ENCODE measurements around the gene MAST1. TPM values are rescaled to one million over a fixed set of nuclear protein-coding genes. Genes with fewer than 3 reads are reported as not detected.
"Not testable (repeated sequence)": the region's sequence is repeated elsewhere in the genome, so short reads cannot be mapped to it uniquely, and the experiment has no call there.

The MAST1 gene
- total and polyA plus RNA-seq, 4 donors = 0.08 to 0.54 (median 0.23) TPM

DNA sequence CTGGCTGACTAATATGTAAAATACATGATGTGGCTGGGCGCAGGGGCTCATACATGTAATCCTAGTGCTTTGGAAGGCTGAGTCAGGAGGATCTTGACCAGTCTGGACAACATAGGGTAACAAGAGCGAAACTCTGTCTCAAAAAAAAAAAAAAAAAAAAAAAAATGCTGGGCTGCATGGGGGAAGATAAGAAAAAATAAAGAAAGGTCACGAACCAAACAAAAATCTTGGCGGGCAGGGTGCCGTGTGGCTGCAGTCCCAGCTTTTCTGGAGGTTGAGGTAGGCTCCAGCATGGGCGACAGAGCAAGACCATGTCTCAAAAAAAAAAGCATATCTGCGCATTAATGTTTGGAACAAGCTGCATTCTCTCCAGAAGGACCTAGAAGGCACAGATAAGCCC, 23.2 kb upstream of the MAST1 start:
- peaks cover 0 to 3% (median 1%) of the 10 kb centered on the region in 4 donors for H3K36me3 ChIP-seq (ENCODE audit: control insufficient read depth in 4 of 4, insufficient read depth in 3 of 4, low read depth in 1 of 4, low read length in 3 of 4)
- H3K4me1 ChIP-seq (ENCODE audit: control insufficient read depth in 4 of 4, insufficient read depth in 4 of 4, low read length in 3 of 4) = no peaks in the 10 kb centered on the region
- H3K9ac ChIP-seq (ENCODE audit: low read depth in 1 of 2, low read length in 2 of 2) = no peak overlapping the region
- DNase-seq (ENCODE audit: low spot score) = no peak
- 92% methylated on average over 7 of the region's 7 CpGs for WGBS
- no peak overlapping the region for H3K27ac ChIP-seq (ENCODE audit: low read depth in 1 of 2, low read length in 2 of 2)
- TF ChIP-seq HNF4G (IDR thresholded peaks at IDR 0.05) = no peak
- TF ChIP-seq YY1 (IDR thresholded peaks at IDR 0.05) = no peak
- H3K4me3 ChIP-seq (ENCODE audit: low read depth in 1 of 3, low read length in 3 of 3) = no peak overlapping the region
- no peaks in the 10 kb centered on the region for H3K27me3 ChIP-seq (ENCODE audit: control insufficient read depth in 4 of 4, insufficient read depth in 4 of 4, low read length in 3 of 4)
- no peaks in the 10 kb centered on the region for H3K9me3 ChIP-seq (ENCODE audit: control insufficient read depth in 4 of 4, low read length in 3 of 4)

DNA sequence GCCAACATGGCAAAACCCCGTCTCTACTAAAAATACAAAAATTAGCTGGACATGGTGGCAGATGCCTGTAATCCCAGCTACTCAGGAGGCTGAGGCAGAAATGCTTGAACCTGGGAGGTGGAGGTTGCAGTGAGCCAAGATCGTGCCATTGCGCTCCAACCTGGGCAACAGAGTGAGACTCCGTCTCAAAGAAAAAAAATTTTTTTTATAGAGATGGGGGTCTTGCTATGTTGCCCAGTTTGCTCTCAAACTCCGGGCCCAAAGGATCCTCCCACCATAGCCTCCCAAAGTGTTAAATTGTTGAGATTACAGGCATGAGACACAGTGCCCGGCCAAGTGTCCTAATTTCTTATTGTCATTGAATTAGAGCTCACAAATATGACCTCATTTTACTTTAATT, 21.1 kb upstream of the MAST1 start:
- DNase-seq (ENCODE audit: low spot score); H3K27ac ChIP-seq (ENCODE audit: low read depth in 1 of 2, low read length in 2 of 2); H3K36me3 ChIP-seq (ENCODE audit: control insufficient read depth in 4 of 4, insufficient read depth in 3 of 4, low read depth in 1 of 4, low read length in 3 of 4); H3K27me3 ChIP-seq (ENCODE audit: control insufficient read depth in 4 of 4, insufficient read depth in 4 of 4, low read length in 3 of 4); H3K4me1 ChIP-seq (ENCODE audit: control insufficient read depth in 4 of 4, insufficient read depth in 4 of 4, low read length in 3 of 4); H3K9me3 ChIP-seq (ENCODE audit: control insufficient read depth in 4 of 4, low read length in 3 of 4); H3K9ac ChIP-seq (ENCODE audit: low read depth in 1 of 2, low read length in 2 of 2); H3K4me3 ChIP-seq (ENCODE audit: low read depth in 1 of 3, low read length in 3 of 3): not testable (repeated sequence)
- WGBS = 94% methylated on average over 6 of the region's 6 CpGs

DNA sequence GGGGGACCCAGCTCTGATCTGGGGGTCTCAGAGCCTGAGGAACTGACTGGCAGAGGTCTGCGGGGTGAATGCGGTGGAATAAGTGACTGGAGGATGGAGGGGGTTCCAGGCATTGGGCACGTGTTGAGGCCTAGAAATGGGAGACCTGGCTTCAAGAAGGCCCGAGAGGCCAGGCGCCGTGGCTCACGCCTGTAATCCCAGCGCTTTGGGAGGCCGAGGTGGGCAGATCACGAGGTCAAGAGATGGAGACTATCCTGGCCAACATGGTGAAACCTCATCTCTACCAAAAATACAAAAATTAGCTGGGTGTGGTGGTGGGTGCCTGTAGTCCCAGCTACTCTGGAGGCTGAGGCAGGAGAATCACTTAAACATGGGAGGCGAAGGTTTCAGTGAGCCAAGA, 20.5 kb upstream of the MAST1 start:
- H3K27me3 ChIP-seq (ENCODE audit: control insufficient read depth in 4 of 4, insufficient read depth in 4 of 4, low read length in 3 of 4); H3K9me3 ChIP-seq (ENCODE audit: control insufficient read depth in 4 of 4, low read length in 3 of 4); H3K36me3 ChIP-seq (ENCODE audit: control insufficient read depth in 4 of 4, insufficient read depth in 3 of 4, low read depth in 1 of 4, low read length in 3 of 4); H3K27ac ChIP-seq (ENCODE audit: low read depth in 1 of 2, low read length in 2 of 2); H3K9ac ChIP-seq (ENCODE audit: low read depth in 1 of 2, low read length in 2 of 2); DNase-seq (ENCODE audit: low spot score); H3K4me1 ChIP-seq (ENCODE audit: control insufficient read depth in 4 of 4, insufficient read depth in 4 of 4, low read length in 3 of 4); H3K4me3 ChIP-seq (ENCODE audit: low read depth in 1 of 3, low read length in 3 of 3): not testable (repeated sequence)
- WGBS = 96% methylated on average over 11 of the region's 11 CpGs

DNA sequence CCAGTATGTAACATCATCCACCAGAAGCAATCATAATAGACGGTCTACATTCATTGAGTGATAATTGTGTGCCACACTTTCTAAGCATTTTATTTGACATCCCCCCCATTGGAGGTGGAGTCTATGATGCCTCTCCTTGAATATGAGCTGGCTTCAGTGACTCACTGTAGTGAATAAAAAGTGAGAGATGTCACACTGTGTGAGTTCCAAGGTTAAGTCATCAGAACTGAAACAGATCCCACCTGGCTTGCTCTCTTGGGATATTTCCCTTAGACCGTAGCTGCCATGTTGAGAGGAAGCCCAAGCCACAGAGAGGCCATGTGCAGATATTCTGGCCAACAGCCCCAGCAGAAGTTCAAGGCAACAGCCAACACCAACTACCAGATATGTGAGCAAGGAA, 16.6 kb upstream of the MAST1 start:
- H3K36me3 ChIP-seq (ENCODE audit: control insufficient read depth in 4 of 4, insufficient read depth in 3 of 4, low read depth in 1 of 4, low read length in 3 of 4) = no peaks in the 10 kb centered on the region
- no peak for DNase-seq (ENCODE audit: low spot score)
- peaks cover 0 to 4% (median 0%) of the 10 kb centered on the region in 4 donors for H3K4me1 ChIP-seq (ENCODE audit: control insufficient read depth in 4 of 4, insufficient read depth in 4 of 4, low read length in 3 of 4)
- no peak overlapping the region for H3K27ac ChIP-seq (ENCODE audit: low read depth in 1 of 2, low read length in 2 of 2)
- TF ChIP-seq YY1 (IDR thresholded peaks at IDR 0.05) = no peak
- TF ChIP-seq, protein P1, sequence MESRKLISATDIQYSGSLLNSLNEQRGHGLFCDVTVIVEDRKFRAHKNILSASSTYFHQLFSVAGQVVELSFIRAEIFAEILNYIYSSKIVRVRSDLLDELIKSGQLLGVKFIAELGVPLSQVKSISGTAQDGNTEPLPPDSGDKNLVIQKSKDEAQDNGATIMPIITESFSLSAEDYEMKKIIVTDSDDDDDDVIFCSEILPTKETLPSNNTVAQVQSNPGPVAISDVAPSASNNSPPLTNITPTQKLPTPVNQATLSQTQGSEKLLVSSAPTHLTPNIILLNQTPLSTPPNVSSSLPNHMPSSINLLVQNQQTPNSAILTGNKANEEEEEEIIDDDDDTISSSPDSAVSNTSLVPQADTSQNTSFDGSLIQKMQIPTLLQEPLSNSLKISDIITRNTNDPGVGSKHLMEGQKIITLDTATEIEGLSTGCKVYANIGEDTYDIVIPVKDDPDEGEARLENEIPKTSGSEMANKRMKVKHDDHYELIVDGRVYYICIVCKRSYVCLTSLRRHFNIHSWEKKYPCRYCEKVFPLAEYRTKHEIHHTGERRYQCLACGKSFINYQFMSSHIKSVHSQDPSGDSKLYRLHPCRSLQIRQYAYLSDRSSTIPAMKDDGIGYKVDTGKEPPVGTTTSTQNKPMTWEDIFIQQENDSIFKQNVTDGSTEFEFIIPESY (IDR thresholded peaks at IDR 0.05) = no peak
- TF ChIP-seq FOXA1 (IDR thresholded peaks at IDR 0.05) = no peak
- no peak for TF ChIP-seq RAD21 (IDR thresholded peaks at IDR 0.05)
- no peak for TF ChIP-seq GABPA (IDR thresholded peaks at IDR 0.05 in 1 of 2, conservative IDR thresholded peaks at IDR 0.05 in 1 of 2)
- no peak for TF ChIP-seq SP1 (IDR thresholded peaks at IDR 0.05)
- no peak for TF ChIP-seq HNF4A (conservative IDR thresholded peaks at IDR 0.05)
- no peak for TF ChIP-seq EGR1 (IDR thresholded peaks at IDR 0.05; ENCODE audit: low read depth in 2 of 2)
- TF ChIP-seq, protein P2, sequence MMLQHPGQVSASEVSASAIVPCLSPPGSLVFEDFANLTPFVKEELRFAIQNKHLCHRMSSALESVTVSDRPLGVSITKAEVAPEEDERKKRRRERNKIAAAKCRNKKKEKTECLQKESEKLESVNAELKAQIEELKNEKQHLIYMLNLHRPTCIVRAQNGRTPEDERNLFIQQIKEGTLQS (IDR thresholded peaks at IDR 0.05) = no peak
- TF ChIP-seq JUND (IDR thresholded peaks at IDR 0.05) = no peak
- no peak for TF ChIP-seq TAF1 (conservative IDR thresholded peaks at IDR 0.05)
- TF ChIP-seq FOXA2 (IDR thresholded peaks at IDR 0.05) = no peak
- no peak for TF ChIP-seq HNF4G (IDR thresholded peaks at IDR 0.05)
- TF ChIP-seq NR2F2 (IDR thresholded peaks at IDR 0.05) = no peak
- H3K27me3 ChIP-seq (ENCODE audit: control insufficient read depth in 4 of 4, insufficient read depth in 4 of 4, low read length in 3 of 4) = peaks cover 0 to 2% (median 0%) of the 10 kb centered on the region in 4 donors
- no peak overlapping the region for H3K4me3 ChIP-seq (ENCODE audit: low read depth in 1 of 3, low read length in 3 of 3)
- no peak overlapping the region for H3K9ac ChIP-seq (ENCODE audit: low read depth in 1 of 2, low read length in 2 of 2)
- no peaks in the 10 kb centered on the region for H3K9me3 ChIP-seq (ENCODE audit: control insufficient read depth in 4 of 4, low read length in 3 of 4)
- WGBS = 92% methylated on average over 2 of the region's 2 CpGs
